ENCODE data around the gene RUNX3.

The RUNX3 gene

DNA sequence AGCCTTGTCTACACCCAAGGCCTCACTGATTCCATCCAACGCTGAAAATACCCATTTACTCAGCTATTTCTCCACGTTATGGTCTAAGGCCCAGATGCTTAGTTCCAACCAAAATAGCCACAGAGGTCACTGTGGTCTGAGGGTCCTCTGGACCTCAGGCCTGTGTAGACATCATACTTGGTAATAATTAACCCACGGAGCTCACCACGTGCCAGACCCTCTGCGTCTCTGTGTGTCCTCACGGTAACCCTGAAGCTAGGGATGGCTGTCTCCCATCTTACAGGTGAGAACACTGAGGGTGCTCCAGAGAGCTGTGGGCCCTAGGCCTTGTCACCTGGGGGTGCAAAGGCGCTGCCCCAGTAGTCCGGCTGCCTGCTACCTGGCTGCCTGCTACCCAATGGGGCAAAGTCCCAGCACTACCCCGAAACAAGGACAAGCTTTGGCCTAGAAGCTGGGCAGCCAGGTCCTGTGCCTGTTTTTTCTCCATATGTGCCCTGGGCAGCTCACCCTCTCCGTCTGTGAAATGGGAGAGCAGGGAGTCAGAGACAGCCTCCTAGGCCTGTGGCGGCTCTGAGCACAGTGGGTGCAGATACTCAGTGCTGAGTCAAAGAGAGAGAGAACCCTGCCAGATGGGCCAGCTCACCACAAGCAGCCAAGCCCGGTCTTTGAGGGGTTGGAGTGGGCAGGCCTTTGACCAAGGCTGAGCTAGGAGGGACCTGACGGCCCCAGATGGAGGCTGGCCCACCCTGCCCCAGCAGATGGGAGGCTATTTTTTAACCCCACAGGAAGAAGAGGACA, 17.0 kb upstream of the RUNX3 start:
- DNase-seq, result no peak

DNA sequence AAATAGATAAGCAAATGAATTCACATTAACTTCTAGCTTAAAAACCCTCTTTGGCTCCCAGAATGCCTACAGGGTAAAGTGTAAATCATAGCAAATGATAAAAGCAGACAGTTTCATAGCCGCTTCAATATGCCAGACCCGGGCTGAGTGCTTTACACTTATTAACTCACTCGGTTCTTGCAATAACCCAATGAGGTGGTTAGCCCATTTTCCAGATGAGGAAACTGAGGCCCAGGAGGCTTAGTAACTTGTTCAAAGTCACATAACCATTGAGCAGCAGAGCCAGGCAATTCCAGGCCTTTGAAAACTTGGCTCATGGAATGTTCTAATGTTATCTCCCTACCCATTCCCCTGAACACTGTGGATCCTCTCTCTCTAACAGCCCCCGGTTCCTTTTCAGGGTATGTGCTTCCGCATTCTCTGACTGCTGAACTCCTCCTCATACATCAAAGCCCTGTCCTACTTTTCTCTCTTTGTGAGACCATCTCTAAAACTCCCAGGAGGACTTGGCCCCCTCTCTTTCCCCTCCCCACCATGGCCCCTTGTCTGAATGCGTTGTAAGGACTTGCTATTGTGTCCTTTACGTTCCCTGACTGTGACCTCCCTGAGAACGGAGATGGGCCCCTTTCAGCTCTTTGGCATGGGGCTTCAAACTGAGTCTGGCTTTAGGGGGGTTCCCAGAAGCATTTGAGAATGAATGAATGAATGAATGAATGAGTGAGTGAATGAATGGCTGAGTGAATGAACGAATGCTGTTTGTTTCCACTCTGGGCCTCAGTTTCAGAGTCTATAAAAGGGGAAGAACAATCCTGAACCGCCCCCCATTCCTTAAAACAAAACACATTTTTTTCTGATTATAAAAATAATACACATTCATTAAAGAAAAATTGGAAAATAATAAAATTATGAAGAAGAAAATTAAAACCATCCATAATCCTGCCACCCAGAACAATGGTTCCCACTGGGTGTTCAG, 15.6 kb upstream of the RUNX3 start:
- no peak for DNase-seq

DNA sequence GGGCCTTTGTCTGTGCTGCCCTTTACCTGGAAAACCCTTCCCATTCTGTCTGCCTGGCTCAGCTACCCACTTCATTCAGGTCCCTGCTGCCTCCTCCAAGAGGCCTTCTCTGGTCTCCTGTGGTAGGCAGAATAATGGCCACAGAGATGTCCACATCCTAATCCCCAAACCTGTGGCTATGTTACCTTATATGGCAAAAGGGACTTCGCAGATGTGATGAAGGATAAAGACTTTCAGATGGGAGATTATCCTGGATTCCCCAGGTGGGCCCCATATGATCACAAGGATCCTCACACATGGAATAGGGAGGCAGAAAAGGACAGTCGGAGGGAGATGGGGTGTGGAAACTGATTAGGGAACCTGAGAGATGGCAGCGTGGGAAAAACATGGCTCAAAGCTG, 14.2 kb upstream of the RUNX3 start:
- DNase-seq, result no peak

DNA sequence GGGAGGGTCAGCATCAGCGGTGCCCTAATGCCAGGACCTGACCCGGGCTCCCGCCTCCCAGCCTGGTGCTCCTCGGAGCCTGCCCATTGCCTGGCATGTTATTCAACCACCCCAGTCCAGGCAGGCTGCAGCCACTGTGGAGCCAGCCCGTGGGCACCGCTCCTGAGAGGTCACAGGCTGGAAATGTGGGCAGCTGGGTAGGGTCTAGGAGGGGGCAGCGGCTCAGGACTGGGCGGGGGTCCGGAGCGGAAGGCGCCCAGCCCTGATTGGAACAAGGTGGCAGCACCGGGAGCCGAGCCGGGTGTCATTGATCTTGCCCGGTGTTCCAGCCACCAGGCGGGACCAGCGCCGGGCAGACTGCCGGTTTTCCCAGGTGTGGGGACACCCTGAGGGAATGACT, 12.7 kb upstream of the RUNX3 start:
- no peak for DNase-seq

DNA sequence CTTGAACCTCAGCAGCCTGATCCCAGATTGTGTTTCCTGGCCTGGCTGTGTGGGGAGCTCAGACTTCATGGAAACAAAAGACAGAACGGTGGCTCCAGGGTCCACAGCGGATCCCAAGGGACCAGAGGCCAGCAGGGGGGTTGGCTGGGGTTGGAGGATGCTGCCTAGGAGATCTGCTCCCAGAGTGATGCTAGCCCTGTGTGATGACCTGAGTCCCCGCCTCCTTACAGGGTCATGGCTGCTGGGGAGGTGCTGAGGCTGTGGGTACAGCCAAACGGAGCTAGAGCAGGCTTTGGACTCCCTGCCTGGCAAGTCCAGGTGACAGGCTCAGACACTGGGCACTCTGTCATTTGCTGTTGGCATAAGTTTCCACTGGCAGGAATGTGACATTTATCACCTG, 11.5 kb upstream of the RUNX3 start:
- no peak for DNase-seq

DNA sequence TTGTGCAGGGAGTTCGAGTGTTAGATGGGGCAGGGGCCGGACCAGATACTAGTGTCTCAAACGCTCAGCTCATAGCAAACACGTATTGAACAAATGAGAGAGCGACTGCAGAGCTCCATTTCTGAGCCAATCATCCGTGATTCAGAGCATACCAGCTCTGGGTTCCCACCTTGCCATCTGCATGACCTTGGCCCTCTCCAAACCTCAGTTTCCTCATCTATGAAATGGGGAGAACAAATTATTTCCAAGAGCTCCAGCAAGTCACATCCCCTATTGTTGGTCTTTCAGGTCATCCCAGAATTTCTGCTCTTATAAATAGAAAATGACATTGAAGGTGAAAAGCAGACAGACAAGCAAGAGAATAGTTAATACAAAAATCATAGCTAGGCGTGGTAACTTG, 10.2 kb upstream of the RUNX3 start:
- DNase-seq, result no peak

DNA sequence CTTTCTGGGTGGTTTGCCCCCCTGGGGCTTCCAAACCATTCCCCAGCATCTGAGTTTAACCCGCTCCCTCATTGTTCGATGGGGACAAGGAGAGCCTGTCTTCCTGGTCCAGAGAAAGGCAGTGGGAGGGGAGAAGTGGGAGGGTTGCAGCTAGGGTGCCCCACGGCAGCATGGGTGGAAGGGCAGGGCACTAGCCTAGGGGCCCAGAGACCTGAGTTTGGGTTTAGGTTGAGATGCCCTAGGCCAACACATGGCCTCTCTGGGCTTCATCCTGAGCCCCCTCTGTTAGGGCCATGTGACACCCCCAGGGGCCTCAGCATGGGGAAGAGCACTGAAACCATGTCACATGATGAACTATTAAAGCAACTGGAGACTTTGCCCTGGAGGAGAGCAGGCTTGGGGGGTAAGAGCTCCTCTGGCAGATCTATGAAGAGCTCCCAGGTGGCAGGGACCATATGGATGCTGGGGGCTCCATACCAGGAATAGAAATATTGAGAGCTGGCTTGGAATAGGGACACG, 9.7 kb upstream of the RUNX3 start:
- no peak for DNase-seq

DNA sequence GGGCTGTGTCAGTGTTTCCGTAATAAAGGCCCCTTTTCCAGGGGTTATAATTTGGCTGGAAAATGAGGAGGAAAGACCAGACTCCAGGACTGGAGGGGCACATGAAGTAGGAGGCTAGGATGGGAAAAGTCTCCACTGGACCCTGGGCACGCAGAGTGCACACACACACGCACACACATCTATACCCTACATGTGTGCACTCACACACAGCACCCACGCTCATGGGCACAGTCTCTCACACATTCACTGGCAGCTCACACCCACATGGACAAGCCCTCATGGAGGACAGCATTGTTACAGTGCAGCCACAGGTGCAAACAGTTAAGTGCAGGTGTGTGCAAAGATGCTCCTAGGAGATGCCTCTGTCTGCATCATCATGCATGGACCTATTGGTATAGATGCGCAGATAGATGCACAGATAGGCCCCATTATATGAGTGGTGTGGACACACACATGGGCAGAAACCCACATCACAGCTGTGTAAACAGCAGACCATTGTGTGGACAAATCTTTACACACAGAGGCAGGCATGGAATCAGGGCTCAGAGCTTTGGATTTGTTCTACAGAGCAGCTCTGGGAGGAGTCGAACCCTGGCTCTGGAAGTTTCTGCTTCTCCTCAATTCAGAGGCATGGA, 9.1 kb upstream of the RUNX3 start:
- no peak for DNase-seq

DNA sequence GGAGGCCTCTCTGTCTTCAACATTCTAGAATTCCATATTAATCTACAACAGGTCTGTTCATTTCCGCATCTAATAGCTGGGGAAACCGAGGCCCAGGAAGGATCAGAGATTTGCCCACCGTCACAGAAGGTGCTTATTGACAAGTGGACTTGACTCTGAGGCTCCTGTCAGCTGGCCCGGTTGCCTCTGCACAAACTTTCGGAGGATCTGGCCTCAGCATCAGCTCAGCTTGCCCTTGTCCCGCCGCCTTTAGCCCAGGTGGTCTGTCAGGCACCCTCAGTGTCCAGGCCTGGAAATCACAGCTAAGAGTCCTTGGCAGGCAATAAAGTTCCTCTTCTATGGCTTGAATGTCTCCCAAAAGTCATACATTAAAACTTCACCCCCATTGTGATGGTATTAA, 8.2 kb upstream of the RUNX3 start:
- DNase-seq, result no peak

DNA sequence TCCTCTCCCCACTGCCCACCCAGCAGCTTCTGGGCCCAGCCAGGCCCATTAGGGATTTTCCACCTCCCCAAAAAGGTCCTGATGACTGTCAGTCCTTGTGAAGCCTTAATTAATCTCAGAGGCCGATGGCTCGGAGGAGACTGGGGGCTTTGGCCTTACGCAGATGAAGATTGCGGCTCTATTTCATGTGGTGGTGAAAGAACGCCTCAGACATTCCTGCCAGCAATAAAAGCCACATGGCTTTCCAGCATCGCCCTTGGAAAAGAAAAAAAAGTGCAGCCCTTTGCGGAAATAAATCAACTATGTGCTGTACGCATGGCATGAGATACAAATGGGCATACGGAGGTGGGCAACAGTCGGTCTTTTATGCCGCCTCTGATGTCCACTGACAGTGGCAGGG, 6.6 kb upstream of the RUNX3 start:
- DNase-seq, result no peak

DNA sequence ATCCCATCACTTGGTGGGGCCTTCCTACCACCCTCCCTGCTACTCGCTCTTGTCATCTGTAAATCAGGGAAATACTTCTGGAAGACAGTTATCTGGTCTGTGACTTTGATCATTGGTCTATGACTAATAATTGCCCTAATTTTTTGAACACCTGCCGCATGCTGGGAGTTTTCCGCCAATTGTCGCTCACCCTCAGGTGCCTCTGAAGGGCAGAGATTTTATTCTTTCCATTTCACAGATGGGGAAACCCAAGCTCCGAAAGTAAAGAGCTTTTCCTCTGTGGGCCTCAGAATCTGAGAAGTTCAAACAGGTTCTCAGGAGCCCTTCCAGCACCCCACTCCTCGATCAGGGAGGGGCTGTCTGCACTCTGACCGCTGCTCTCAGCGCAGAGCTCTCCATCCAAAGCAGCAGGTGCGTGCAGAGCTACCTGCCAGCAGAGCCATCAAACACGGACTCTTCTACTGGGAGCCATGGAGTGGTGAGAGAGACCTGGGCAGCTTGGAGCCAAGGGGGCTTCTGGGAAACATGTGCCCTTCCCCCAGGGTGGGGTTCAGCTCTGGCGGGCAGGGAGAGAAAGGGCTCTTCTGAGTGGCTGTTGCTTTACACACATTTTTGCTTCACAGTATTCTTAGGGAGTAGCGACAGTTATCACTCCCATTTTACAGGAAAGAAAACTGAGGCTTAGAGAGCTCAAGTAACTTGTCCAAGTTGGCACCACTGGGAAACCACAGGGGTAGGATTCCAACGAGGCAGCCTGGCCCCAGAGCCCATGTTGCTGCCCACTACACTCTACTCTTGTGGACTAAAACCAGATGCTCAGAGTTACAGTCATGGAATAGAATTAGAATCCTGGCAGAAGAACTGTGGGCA, 5.8 kb upstream of the RUNX3 start:
- no peak for DNase-seq

DNA sequence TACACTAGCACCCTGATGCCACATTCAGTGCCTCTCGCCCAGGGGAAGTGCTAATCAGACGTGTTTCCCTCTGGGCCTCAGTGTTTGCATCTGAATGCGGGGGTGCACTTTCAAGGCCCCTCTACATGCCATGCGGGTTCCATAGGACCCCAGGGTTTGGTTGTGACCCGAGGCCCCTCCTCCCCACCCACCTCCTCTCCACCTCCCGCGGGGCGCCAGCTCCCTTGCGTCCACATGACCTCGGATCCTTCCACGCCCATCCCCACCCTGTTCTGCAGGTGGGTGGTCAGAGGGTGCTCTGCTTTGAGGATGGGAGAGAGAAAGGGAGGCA, 5.1 kb upstream of the RUNX3 start:
- DNase-seq, result no peak

DNA sequence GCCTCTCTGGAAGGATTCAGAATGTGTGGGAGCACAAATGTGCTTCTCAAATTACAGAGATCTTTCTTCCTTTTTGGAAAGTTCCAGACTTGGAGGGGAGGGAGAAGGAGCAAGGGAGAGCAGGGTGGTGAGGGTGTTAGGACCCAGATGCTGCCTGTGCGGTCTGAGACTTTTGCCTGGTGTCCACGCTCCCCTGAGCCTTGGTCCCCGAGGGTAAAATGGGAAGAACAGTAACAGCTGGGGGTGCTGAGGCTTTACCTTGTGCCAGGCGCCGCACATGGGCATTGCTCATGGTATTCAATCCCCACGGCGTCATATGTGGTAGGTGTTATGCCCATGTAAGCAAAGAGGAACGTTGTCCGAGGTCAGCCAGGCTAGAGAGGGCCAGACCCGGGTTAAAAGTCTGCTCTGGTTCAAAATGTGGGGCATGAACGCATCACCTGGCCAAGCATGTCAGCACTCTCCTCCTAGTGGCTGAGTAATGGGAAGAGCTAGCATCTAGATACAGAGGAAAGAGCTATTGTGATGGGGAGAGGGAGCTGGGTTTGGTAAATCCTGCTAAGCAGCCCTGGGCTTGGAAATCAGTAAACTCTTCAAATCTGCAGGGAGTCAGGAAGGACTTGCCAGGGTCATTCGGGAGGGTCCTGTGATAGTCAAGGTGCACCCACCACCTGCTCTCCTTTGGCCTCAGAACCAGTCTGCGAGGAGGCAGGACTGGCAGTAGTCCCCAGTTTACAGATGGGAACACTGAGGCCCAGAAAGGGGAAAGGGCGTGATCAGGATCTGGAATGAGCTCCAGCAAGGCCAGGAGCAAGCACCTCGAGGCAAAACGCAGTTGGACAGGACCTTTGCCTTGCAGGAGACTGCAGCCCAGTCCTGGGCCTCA, 4.5 kb upstream of the RUNX3 start:
- no peak for DNase-seq

DNA sequence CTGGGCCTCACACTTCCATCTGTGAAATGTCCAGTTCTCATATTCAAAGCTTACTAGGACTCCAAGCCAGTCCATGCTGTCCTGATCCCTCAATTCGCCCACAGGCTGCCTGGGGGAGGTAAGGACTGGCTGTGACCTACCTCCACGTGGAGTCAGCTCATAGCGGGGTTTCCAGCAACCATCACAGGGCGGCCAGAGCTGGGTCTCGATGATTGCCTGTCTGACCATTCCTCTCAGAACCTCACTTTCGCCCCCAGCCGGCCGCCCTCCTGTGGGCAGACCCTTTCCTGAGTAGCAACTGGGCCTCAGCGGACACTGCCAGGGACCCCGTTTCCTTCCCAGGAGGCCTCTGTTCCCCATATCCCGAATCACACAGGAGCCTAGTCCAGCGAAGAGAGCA, 3.4 kb upstream of the RUNX3 start:
- no peak for DNase-seq

DNA sequence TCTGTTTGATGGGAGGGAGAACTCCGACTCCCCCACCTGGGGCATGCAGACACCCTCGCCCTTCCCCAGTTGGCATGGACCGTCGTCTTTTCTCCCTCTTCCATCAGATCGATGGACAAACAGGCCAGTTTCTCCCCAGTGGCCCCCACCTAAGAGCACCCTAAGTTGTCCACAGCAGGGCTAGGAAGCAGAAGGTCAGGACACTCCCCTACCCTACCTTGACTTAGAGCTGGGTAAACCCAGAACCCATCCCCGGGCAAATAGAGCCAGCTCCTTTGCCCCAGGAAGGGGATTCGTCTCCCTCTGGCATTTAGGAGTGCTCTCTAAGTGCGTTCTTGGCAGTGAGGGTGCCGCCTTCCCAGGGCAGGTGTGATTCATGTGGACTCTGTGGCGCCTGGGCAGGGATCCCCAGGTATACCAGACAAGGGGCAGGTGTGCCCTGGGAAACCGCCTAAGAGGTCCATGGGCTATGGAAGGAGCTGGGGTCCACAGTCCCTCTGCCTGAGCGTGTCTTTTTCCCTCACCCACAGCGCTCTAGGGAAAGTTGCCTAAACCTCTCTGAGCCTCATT, 2.7 kb upstream of the RUNX3 start:
- no peak for DNase-seq

DNA sequence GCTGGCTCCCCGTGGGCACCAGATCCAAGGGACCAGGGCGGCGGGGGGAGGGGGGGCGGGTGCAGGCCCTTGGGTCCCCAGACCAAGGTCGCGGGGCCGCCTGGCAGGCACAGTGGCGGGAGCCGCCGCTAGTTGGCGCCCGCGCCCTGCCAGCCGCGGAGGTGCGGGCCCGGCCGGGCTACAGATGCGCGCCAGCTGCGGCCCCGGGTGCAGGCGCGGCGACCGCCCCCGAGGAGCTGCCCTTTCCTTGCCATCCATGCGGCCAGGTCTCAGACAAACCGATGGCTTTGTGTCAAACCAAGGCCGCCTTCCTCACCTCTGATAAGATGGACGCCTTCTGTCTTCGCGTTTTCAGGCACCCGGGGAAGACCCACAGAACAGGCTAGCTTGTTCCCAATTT, 2.2 kb upstream of the RUNX3 start:
- DNase-seq, result peak; percentile 41

DNA sequence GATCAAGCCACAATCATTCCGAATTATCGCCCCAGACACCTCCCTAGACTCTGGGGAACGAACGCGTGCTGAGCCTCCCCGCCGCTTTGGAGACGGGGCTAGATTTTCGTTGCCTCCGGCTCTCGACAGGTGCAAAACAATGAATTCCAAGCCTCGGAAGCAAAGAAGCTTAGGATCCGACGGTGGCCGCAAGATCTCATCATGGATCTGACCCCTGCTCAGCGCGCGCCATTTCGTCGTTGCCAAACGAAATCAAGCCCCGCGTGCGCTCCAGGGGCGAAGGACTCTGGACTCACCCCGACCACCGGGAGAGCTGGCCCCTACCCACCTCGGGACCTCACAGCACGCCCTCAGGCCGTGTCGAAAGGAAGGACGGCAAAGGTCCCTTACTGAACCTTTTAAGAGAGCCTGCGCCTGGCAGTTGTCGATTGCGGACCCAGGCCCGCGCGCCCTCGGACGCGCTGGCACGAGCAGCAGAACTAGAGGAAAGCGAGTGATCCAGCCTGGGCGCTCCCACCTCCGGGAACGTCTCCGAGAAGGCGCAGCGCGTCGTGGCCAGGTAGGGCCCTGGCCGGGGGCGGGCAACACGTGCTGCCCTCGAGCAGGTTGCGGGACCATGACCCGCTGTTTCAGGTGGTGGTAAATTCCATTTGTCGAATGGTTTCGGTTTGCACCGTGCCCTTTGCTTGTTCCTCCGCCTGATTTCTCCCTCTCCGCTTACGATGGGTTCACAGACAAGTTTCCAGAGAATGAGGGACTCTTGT, 1.6 kb upstream of the RUNX3 start:
- DNase-seq, result no peak

DNA sequence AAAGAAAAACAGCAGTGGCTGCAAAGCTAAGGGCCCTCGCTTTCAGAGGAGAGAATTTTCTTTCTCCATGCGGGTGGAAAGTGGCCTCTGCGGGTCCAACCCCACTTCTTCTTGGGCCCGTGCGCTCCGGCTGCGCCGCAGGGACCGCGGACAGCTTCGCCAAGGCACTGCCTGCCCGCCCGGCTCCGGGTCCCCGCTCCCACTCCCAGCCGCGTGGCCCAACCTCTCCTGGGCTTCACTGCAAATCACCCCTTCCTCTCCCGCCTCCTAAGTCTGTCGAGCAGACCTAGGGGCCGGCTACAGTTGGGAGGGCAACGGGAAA, 1.0 kb upstream of the RUNX3 start:
- DNase-seq, result no peak

DNA sequence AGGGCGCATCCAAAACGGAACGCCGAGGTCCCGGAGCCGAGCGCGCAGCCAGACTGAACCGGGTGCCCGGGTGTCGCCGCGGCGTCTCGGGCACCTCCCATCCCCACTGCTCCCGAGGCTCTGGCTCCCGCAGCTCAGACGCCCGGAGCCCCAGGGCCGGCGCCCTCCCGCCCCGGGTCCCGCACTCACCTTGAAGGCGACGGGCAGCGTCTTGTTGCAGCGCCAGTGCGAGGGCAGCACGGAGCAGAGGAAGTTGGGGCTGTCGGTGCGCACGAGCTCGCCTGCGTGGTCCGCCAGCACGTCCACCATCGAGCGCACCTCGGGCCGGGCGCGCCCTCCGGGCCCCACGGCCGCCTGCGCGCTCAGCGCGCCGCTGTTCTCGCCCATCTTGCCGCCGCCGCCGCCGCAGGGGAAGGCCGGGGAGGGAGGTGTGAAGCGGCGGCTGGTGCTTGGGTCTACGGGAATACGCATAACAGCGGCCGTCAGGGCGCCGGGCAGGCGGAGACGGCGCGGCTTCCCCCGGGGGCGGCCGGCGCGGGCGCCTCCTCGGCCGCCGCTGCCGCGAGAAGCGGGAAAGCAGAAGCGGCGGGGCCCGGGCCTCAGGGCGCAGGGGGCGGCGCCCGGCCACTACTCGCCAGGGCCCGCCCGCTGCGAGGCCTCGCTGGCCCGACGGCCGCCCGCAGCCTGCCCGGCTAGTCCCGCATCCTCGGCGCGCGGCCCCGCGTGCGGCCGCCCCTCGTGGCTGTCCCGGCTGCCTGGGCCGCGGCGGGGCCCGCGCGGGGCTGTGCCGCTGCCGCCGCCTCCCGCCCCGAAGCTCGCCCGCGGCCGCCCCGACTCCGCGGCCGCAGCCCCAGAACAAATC, 447 bp downstream of the RUNX3 start:
- DNase-seq, result peak; percentile 30

Measured in hematopoietic multipotent progenitor cell treated with erythropoietin and hydrocortisone succinate and interleukin-3 and kit ligand, for 8 days (in vitro differentiated cells).